Measurements from ENCODE around the gene POU2F1.

Gene POU2F1

DNA sequence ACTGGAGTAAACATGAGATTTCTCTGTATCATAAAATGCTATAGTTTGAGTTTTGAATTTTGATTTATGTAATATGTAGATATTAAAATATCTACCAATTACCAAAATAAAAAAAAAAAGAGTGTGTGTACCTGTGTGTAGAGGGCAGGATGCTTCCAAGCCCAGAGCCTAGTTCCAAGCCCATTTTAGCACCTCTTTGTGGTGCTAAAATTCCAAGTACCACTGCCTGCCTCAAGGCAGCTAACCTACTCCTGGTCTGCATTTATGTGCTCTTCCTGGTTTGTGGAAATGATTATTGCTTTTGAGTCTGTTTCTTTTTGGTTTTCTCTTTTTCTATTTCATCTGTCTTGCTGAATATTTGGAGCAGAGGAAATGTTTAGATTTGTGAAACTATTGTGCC, 8.7 kb upstream of the POU2F1 start:
- Histone ChIP-seq H3K27me3 (no peaks in the 10 kb centered on the region), H3K9me3 (peaks cover 12% of the 10 kb centered on the region), H3K4me1 (ENCODE audit: control insufficient read depth in 1 of 2, insufficient read depth in 1 of 2, low read depth in 1 of 2, low read length in 1 of 2) (peaks cover 0 to 5% of the 10 kb centered on the region in 2 experiments), H3K27ac (no peak overlapping the region), H3K4me3 (ENCODE audit: low read depth in 1 of 2, low read length in 1 of 2) (no peak overlapping the region), H3K36me3 (no peaks in the 10 kb centered on the region)
- TF ChIP-seq CTCF (IDR thresholded peaks at IDR 0.05), result no peak

- TF ChIP-seq CTCF (IDR thresholded peaks at IDR 0.05), result no peak
- Histone ChIP-seq H3K27ac (no peak overlapping the region), H3K4me3 (ENCODE audit: low read depth in 1 of 2, low read length in 1 of 2) (no peak overlapping the region), H3K9me3 (no peaks in the 10 kb centered on the region), H3K4me1 (ENCODE audit: control insufficient read depth in 1 of 2, insufficient read depth in 1 of 2, low read depth in 1 of 2, low read length in 1 of 2) (peaks cover 6 to 9% of the 10 kb centered on the region in 2 experiments), H3K27me3 (no peaks in the 10 kb centered on the region), H3K36me3 (no peaks in the 10 kb centered on the region)
Measured at GRCh38 chr1:167216809-167217208, 3.9 kb upstream of the POU2F1 start.

- no peak for TF ChIP-seq CTCF (IDR thresholded peaks at IDR 0.05)
- H3K27ac ChIP-seq, result no peak overlapping the region
- peaks cover 19 to 23% of the 10 kb centered on the region in 2 experiments for H3K4me1 ChIP-seq (ENCODE audit: control insufficient read depth in 1 of 2, insufficient read depth in 1 of 2, low read depth in 1 of 2, low read length in 1 of 2)
- H3K27me3 ChIP-seq, result no peaks in the 10 kb centered on the region
- no peaks in the 10 kb centered on the region for H3K36me3 ChIP-seq
- H3K4me3 ChIP-seq (ENCODE audit: low read depth in 1 of 2, low read length in 1 of 2), result no peak overlapping the region
- no peaks in the 10 kb centered on the region for H3K9me3 ChIP-seq
Measured at GRCh38 chr1:167219194-167219593, 1.5 kb upstream of the POU2F1 start.

DNA sequence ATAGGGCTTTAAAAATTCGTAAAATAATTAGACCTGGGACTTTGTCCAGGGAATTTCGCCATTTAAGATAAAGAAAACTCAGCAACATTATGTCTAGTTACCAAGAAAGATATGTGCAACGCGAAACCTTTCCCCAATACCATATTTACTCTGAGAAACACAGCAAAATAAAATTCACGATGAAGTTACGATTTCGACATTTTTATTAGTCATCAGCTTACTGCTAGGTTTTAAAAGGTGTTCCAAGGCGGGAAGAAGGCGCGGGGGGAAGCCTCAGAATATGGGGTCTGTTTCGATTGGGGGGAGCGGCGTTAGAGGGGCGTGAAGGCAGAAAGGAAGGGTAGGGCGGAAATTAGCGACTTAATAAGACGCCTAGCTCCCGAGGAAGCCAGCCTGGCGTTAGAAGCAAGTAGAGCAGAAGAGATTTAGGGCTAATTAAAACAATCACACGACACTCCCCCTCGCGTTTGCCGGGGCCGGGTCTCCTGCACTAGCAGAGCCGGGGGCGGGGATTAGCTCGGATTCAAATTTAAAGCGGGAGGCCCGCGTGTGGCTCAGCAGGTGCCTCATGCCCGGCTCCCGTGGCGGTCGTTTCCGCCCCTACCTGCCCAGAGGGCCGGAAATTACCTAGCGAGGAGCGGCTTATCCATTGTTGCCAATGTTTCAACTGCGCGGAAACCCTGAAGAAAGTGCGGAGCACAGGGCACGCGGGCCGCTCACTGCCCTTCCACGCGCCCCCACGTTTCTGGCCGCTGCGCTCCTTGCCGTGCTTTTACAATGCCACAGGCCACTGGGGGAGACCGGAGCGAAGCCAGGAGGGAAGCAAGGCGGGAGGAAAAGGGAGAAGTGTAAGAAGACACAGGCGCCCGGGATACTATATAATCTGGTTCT, 795 bp upstream of the POU2F1 start:
- Histone ChIP-seq H3K9me3 (no peaks in the 10 kb centered on the region), H3K27me3 (no peaks in the 10 kb centered on the region), H3K36me3 (no peaks in the 10 kb centered on the region), H3K4me3 (ENCODE audit: low read depth in 1 of 2, low read length in 1 of 2) (peak overlapping the region; percentile 71 to 99), H3K27ac (peak overlapping the region; percentile 96), H3K4me1 (ENCODE audit: control insufficient read depth in 1 of 2, insufficient read depth in 1 of 2, low read depth in 1 of 2, low read length in 1 of 2) (peaks cover 19 to 23% of the 10 kb centered on the region in 2 experiments)
- no peak for TF ChIP-seq CTCF (IDR thresholded peaks at IDR 0.05)

- Histone ChIP-seq H3K36me3 (no peaks in the 10 kb centered on the region), H3K27me3 (no peaks in the 10 kb centered on the region), H3K4me1 (ENCODE audit: control insufficient read depth in 1 of 2, insufficient read depth in 1 of 2, low read depth in 1 of 2, low read length in 1 of 2) (peaks cover 19 to 23% of the 10 kb centered on the region in 2 experiments), H3K4me3 (ENCODE audit: low read depth in 1 of 2, low read length in 1 of 2) (peak overlapping the region; percentile 71 to 99), H3K9me3 (no peaks in the 10 kb centered on the region), H3K27ac (peak overlapping the region; percentile 96)
- TF ChIP-seq CTCF (IDR thresholded peaks at IDR 0.05), result no peak
Measured at GRCh38 chr1:167221126-167221737, 546 bp downstream of the POU2F1 start.

Measured in neutrophil (primary cell).